ENCODE results near the gene ARHGAP44.

ARHGAP44 gene

GRCh38 chr17:12756786-12757185, 32.5 kb upstream of the ARHGAP44 start:
- TF ChIP-seq CTCF (IDR thresholded peaks at IDR 0.05; ENCODE audit: low read depth, low read length, missing control alignments), result no peak
- in situ Hi-C loops (cut with HindIII; ENCODE audit: low sequenced_read_pairs), result no loop called here
- DNase-seq (ENCODE audit: low read depth), result no peak
- H3K4me3 ChIP-seq (ENCODE audit: low read depth, low read length), result no peak overlapping the region

- TF ChIP-seq CTCF (IDR thresholded peaks at IDR 0.05; ENCODE audit: low read depth, low read length, missing control alignments), result no peak
- in situ Hi-C loops (cut with HindIII; ENCODE audit: low sequenced_read_pairs), result no loop called here
- no peak for DNase-seq (ENCODE audit: low read depth)
Observed at GRCh38 chr17:12759090-12759489, 30.2 kb upstream of the ARHGAP44 start.

GRCh38 chr17:12765548-12765947, 23.8 kb upstream of the ARHGAP44 start:
- in situ Hi-C loops (cut with HindIII; ENCODE audit: low sequenced_read_pairs), result no loop called here
- DNase-seq (ENCODE audit: low read depth), result peak; percentile 72
- TF ChIP-seq CTCF (IDR thresholded peaks at IDR 0.05; ENCODE audit: low read depth, low read length, missing control alignments), result no peak
- H3K4me3 ChIP-seq (ENCODE audit: low read depth, low read length), result no peak overlapping the region

More at GRCh38 chr17:12759090-12759489, 30.2 kb upstream of the ARHGAP44 start:
- H3K4me3 ChIP-seq (ENCODE audit: low read depth, low read length), result no peak overlapping the region

- no peak for TF ChIP-seq CTCF (IDR thresholded peaks at IDR 0.05; ENCODE audit: low read depth, low read length, missing control alignments)
- DNase-seq (ENCODE audit: low read depth), result no peak
- in situ Hi-C loops (cut with HindIII; ENCODE audit: low sequenced_read_pairs), result no loop called here
- H3K4me3 ChIP-seq (ENCODE audit: low read depth, low read length), result no peak overlapping the region
Observed at GRCh38 chr17:12768255-12768654, 21.0 kb upstream of the ARHGAP44 start.

DNA sequence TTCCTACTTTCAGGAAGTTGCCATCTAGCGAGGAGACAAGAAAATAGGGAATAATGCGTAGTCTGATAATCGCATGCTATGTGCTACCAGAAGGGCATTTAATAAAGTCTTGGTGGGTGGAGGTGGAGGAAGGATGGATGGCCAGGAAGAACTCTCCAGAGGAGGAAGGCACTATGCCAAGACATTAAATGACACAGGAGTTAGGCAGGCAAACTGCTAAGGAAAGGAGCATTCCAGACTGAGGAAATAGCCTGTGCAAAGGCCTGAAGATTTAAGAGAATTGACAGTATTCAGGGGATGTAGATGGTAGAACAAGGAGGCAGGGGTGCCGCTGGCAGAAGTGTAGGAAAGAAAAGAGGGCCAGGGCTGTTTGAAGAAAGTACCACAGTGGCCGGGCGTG, 19.3 kb upstream of the ARHGAP44 start:
- H3K4me3 ChIP-seq (ENCODE audit: low read depth, low read length), result no peak overlapping the region
- no peak for TF ChIP-seq CTCF (IDR thresholded peaks at IDR 0.05; ENCODE audit: low read depth, low read length, missing control alignments)
- in situ Hi-C loops (cut with HindIII; ENCODE audit: low sequenced_read_pairs), result no loop called here
- no peak for DNase-seq (ENCODE audit: low read depth)

DNA sequence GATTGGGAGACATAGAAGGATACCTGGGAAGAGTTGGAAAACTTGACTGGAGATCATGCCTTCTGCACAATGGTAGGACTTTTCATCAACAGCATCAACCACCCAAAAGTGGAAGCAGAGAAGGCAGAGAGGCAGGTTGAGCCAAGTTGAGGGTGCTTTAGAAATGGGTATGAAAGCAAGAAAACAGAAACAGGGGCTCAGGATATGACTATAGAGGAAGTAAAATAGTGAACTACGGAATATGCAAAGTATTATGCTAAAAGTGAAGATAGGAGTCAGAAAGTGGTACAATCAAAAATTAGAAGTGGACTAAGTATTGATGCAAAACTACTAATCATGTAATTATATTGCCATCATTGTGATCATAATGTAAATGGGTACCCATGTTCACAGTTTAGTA, 16.1 kb upstream of the ARHGAP44 start:
- TF ChIP-seq CTCF (IDR thresholded peaks at IDR 0.05; ENCODE audit: low read depth, low read length, missing control alignments), result no peak
- H3K4me3 ChIP-seq (ENCODE audit: low read depth, low read length), result no peak overlapping the region
- in situ Hi-C loops (cut with HindIII; ENCODE audit: low sequenced_read_pairs), result no loop called here
- no peak for DNase-seq (ENCODE audit: low read depth)

DNA sequence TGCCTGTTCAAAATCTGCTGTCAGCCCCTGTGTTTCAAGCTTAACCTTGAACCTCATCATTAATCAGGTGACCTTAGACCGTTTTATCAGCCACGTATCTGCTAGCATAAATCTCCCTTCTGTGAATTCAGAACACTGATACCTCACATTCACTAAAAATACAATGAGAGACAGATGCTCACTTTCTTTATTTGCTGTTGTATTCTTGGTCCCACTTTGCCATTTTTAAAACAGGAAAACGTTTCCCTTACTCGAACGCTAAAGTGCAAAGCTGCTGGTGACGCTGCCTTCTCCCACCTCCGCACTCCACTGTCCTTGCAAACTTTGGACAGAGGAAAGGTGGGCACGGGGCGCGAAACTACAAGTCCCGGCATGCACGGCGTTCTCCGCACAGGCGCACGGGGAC, 220 bp upstream of the ARHGAP44 start:
- H3K4me3 ChIP-seq (ENCODE audit: low read depth, low read length), result peak overlapping the region; percentile 58
- in situ Hi-C loops (cut with HindIII; ENCODE audit: low sequenced_read_pairs), result no loop called here
- DNase-seq (ENCODE audit: low read depth), result peak; percentile 9
- no peak for TF ChIP-seq CTCF (IDR thresholded peaks at IDR 0.05; ENCODE audit: low read depth, low read length, missing control alignments)

Measured in astrocyte of the cerebellum (primary cell).